ENCODE measurements around the gene CTDSPL.

CTDSPL gene

DNA sequence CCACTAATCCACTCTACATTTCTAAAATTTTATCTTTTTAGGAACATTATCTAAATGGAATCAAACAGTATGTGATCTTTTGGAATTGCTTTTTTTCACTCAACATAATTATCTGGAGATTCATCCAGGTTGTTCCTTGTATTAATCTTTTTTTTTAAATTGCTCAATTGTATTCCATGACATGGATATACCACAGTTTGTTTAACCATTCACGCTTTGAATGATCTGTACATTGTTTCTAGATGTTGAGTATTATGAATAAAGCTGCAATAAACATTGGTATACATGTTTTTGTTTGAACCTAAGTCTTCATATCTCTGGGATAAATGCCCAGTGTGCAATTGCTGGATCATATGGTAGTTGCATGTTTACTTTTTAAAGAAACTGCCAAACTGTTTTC is 5.5 kb downstream of the CTDSPL start:
- H3K4me1 ChIP-seq (ENCODE audit: control insufficient read depth in 1 of 2, insufficient read depth in 2 of 2, low read length in 2 of 2) = peaks cover 0 to 17% of the 10 kb centered on the region in 2 donors
- no peaks in the 10 kb centered on the region for H3K27me3 ChIP-seq (ENCODE audit: low read depth, low read length)
- H3K4me3 ChIP-seq (ENCODE audit: low read depth in 1 of 2, low read length in 2 of 2) = no peak overlapping the region
- peaks cover 0 to 6% of the 10 kb centered on the region in 2 donors for H3K9me3 ChIP-seq (ENCODE audit: control insufficient read depth in 1 of 2, low read length in 2 of 2)
- no peak overlapping the region for H3K27ac ChIP-seq (ENCODE audit: low read length)
- H3K36me3 ChIP-seq (ENCODE audit: control insufficient read depth in 1 of 2, insufficient read depth in 2 of 2, low read length in 2 of 2) = no peaks in the 10 kb centered on the region

DNA sequence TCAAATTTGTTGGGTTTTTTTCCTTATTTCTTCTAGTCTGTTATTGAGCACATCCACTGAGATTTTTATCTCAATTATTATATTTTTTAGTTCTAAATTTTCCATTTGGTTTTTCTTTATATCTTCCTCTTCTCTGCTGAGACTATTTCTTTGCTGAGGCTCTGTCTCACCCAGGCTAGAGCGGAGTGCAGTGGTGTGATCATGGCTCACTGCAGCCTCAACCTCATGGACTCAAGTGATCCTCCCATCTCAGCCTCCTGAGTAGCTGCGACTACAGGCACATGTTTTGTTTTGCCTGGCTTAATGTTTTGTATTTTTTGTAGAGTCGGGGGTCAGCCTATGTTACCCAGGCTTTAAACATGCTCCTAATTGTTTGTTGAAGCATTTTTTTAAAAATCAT is 10.2 kb downstream of the CTDSPL start:
- Histone ChIP-seq H3K27me3 (ENCODE audit: low read depth, low read length) (no peaks in the 10 kb centered on the region), H3K36me3 (ENCODE audit: control insufficient read depth in 1 of 2, insufficient read depth in 2 of 2, low read length in 2 of 2) (no peaks in the 10 kb centered on the region), H3K4me1 (ENCODE audit: control insufficient read depth in 1 of 2, insufficient read depth in 2 of 2, low read length in 2 of 2) (no peaks in the 10 kb centered on the region), H3K4me3 (ENCODE audit: low read depth in 1 of 2, low read length in 2 of 2) (no peak overlapping the region), H3K9me3 (ENCODE audit: control insufficient read depth in 1 of 2, low read length in 2 of 2) (peaks cover 0 to 6% of the 10 kb centered on the region in 2 donors), H3K27ac (ENCODE audit: low read length) (no peak overlapping the region)

GRCh38 chr3:37872413-37873160 is 10.9 kb downstream of the CTDSPL start:
- no peaks in the 10 kb centered on the region for H3K36me3 ChIP-seq (ENCODE audit: control insufficient read depth in 1 of 2, insufficient read depth in 2 of 2, low read length in 2 of 2)
- no peak overlapping the region for H3K27ac ChIP-seq (ENCODE audit: low read length)
- peaks cover 0 to 6% of the 10 kb centered on the region in 2 donors for H3K9me3 ChIP-seq (ENCODE audit: control insufficient read depth in 1 of 2, low read length in 2 of 2)
- H3K4me1 ChIP-seq (ENCODE audit: control insufficient read depth in 1 of 2, insufficient read depth in 2 of 2, low read length in 2 of 2) = no peaks in the 10 kb centered on the region
- no peak overlapping the region for H3K4me3 ChIP-seq (ENCODE audit: low read depth in 1 of 2, low read length in 2 of 2)
- H3K27me3 ChIP-seq (ENCODE audit: low read depth, low read length) = no peaks in the 10 kb centered on the region

DNA sequence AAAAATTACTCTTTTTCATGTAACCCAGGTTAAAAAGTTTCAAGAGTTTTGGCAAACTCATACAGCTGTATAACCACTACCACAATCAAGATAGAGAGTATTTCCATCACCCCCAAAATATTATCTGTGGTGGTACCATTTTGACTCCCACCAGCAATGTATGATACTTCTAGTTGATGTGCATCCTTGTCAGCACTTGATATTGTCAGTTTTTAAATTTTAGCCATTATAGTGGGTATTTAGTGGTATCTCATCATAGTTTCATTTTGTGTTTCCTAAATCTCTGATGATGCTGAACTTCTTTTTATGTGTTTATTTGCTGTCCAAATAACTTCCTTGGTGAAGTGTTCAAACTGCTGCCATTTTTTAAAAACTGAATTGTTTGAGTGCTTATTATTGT is 14.6 kb downstream of the CTDSPL start:
- no peak overlapping the region for H3K27ac ChIP-seq (ENCODE audit: low read length)
- H3K27me3 ChIP-seq (ENCODE audit: low read depth, low read length) = no peaks in the 10 kb centered on the region
- no peak overlapping the region for H3K4me3 ChIP-seq (ENCODE audit: low read depth in 1 of 2, low read length in 2 of 2)
- H3K36me3 ChIP-seq (ENCODE audit: control insufficient read depth in 1 of 2, insufficient read depth in 2 of 2, low read length in 2 of 2) = no peaks in the 10 kb centered on the region
- peaks cover 0 to 3% of the 10 kb centered on the region in 2 donors for H3K4me1 ChIP-seq (ENCODE audit: control insufficient read depth in 1 of 2, insufficient read depth in 2 of 2, low read length in 2 of 2)
- H3K9me3 ChIP-seq (ENCODE audit: control insufficient read depth in 1 of 2, low read length in 2 of 2) = peaks cover 0 to 3% of the 10 kb centered on the region in 2 donors

- no peak overlapping the region for H3K27ac ChIP-seq (ENCODE audit: low read length)
- H3K4me1 ChIP-seq (ENCODE audit: control insufficient read depth in 1 of 2, insufficient read depth in 2 of 2, low read length in 2 of 2) = peaks cover 0 to 29% of the 10 kb centered on the region in 2 donors
- H3K36me3 ChIP-seq (ENCODE audit: control insufficient read depth in 1 of 2, insufficient read depth in 2 of 2, low read length in 2 of 2) = no peaks in the 10 kb centered on the region
- no peaks in the 10 kb centered on the region for H3K27me3 ChIP-seq (ENCODE audit: low read depth, low read length)
- H3K4me3 ChIP-seq (ENCODE audit: low read depth in 1 of 2, low read length in 2 of 2) = no peak overlapping the region
- H3K9me3 ChIP-seq (ENCODE audit: control insufficient read depth in 1 of 2, low read length in 2 of 2) = no peaks in the 10 kb centered on the region
These were observed 21.0 kb downstream of the CTDSPL start for GRCh38 chr3:37882711-37883110.

GRCh38 chr3:37885814-37886213 is 24.1 kb downstream of the CTDSPL start:
- H3K9me3 ChIP-seq (ENCODE audit: control insufficient read depth in 1 of 2, low read length in 2 of 2) = no peaks in the 10 kb centered on the region
- no peak overlapping the region for H3K27ac ChIP-seq (ENCODE audit: low read length)
- no peaks in the 10 kb centered on the region for H3K27me3 ChIP-seq (ENCODE audit: low read depth, low read length)
- peaks cover 6 to 34% of the 10 kb centered on the region in 2 donors for H3K4me1 ChIP-seq (ENCODE audit: control insufficient read depth in 1 of 2, insufficient read depth in 2 of 2, low read length in 2 of 2)
- no peak overlapping the region for H3K4me3 ChIP-seq (ENCODE audit: low read depth in 1 of 2, low read length in 2 of 2)
- no peaks in the 10 kb centered on the region for H3K36me3 ChIP-seq (ENCODE audit: control insufficient read depth in 1 of 2, insufficient read depth in 2 of 2, low read length in 2 of 2)

DNA sequence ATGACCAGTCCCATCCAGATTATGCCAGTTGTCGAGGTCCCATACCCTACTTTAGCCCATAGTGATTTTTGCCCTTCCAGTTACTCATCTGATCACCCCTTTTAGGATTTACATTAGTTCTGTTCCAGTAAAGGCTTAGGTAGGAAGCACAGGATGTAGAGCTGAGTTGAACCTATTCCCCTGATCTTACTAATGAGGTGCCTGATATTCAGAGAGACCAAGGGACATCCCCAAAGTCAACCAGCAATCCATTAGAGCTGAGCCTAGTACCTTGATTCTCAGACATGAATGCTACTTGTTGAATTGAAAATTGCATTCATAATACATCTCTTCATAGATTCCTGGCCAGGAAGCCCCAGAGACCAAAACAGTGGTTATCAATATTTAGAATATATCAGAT is 24.7 kb downstream of the CTDSPL start:
- Histone ChIP-seq H3K4me3 (ENCODE audit: low read depth in 1 of 2, low read length in 2 of 2) (no peak overlapping the region), H3K27me3 (ENCODE audit: low read depth, low read length) (no peaks in the 10 kb centered on the region), H3K9me3 (ENCODE audit: control insufficient read depth in 1 of 2, low read length in 2 of 2) (no peaks in the 10 kb centered on the region), H3K4me1 (ENCODE audit: control insufficient read depth in 1 of 2, insufficient read depth in 2 of 2, low read length in 2 of 2) (peaks cover 6 to 34% of the 10 kb centered on the region in 2 donors), H3K27ac (ENCODE audit: low read length) (no peak overlapping the region), H3K36me3 (ENCODE audit: control insufficient read depth in 1 of 2, insufficient read depth in 2 of 2, low read length in 2 of 2) (no peaks in the 10 kb centered on the region)

- Histone ChIP-seq H3K36me3 (ENCODE audit: control insufficient read depth in 1 of 2, insufficient read depth in 2 of 2, low read length in 2 of 2) (no peaks in the 10 kb centered on the region), H3K4me1 (ENCODE audit: control insufficient read depth in 1 of 2, insufficient read depth in 2 of 2, low read length in 2 of 2) (peaks cover 6 to 34% of the 10 kb centered on the region in 2 donors), H3K9me3 (ENCODE audit: control insufficient read depth in 1 of 2, low read length in 2 of 2) (no peaks in the 10 kb centered on the region), H3K4me3 (ENCODE audit: low read depth in 1 of 2, low read length in 2 of 2) (no peak overlapping the region), H3K27ac (ENCODE audit: low read length) (no peak overlapping the region), H3K27me3 (ENCODE audit: low read depth, low read length) (no peaks in the 10 kb centered on the region)
These were observed 25.4 kb downstream of the CTDSPL start for GRCh38 chr3:37887062-37887461.

- Histone ChIP-seq H3K27ac (ENCODE audit: low read length) (no peak overlapping the region), H3K36me3 (ENCODE audit: control insufficient read depth in 1 of 2, insufficient read depth in 2 of 2, low read length in 2 of 2) (no peaks in the 10 kb centered on the region), H3K4me1 (ENCODE audit: control insufficient read depth in 1 of 2, insufficient read depth in 2 of 2, low read length in 2 of 2) (peaks cover 8 to 34% of the 10 kb centered on the region in 2 donors), H3K27me3 (ENCODE audit: low read depth, low read length) (no peaks in the 10 kb centered on the region), H3K9me3 (ENCODE audit: control insufficient read depth in 1 of 2, low read length in 2 of 2) (no peaks in the 10 kb centered on the region), H3K4me3 (ENCODE audit: low read depth in 1 of 2, low read length in 2 of 2) (no peak overlapping the region)
These were observed 26.1 kb downstream of the CTDSPL start for GRCh38 chr3:37887824-37888223.

DNA sequence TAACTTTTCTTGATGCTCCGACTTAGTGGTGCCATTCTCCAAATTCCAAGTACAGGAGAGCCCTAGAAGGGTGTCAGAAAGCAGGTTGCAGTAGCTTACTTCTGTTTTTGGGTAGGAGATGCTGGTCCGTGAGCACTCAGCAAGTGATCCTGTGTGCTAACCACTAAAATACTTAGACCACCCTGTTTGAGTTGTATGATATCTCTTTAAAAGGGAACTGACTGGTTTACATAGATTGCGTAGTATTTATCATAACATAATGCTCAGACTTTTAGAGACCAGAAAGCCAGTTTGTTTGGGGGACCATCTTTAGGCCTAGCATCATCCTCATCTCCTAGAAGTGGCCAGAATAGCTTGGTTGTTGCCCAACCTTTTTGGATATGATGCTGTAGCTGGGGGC is 26.7 kb downstream of the CTDSPL start:
- H3K27ac ChIP-seq (ENCODE audit: low read length) = no peak overlapping the region
- H3K9me3 ChIP-seq (ENCODE audit: control insufficient read depth in 1 of 2, low read length in 2 of 2) = no peaks in the 10 kb centered on the region
- no peaks in the 10 kb centered on the region for H3K36me3 ChIP-seq (ENCODE audit: control insufficient read depth in 1 of 2, insufficient read depth in 2 of 2, low read length in 2 of 2)
- H3K4me3 ChIP-seq (ENCODE audit: low read depth in 1 of 2, low read length in 2 of 2) = no peak overlapping the region
- peaks cover 14 to 34% of the 10 kb centered on the region in 2 donors for H3K4me1 ChIP-seq (ENCODE audit: control insufficient read depth in 1 of 2, insufficient read depth in 2 of 2, low read length in 2 of 2)
- H3K27me3 ChIP-seq (ENCODE audit: low read depth, low read length) = no peaks in the 10 kb centered on the region

GRCh38 chr3:37890522-37890921 is 28.8 kb downstream of the CTDSPL start:
- Histone ChIP-seq H3K4me3 (ENCODE audit: low read depth in 1 of 2, low read length in 2 of 2) (no peak overlapping the region), H3K9me3 (ENCODE audit: control insufficient read depth in 1 of 2, low read length in 2 of 2) (no peaks in the 10 kb centered on the region), H3K4me1 (ENCODE audit: control insufficient read depth in 1 of 2, insufficient read depth in 2 of 2, low read length in 2 of 2) (peaks cover 15 to 32% of the 10 kb centered on the region in 2 donors), H3K36me3 (ENCODE audit: control insufficient read depth in 1 of 2, insufficient read depth in 2 of 2, low read length in 2 of 2) (no peaks in the 10 kb centered on the region), H3K27me3 (ENCODE audit: low read depth, low read length) (no peaks in the 10 kb centered on the region), H3K27ac (ENCODE audit: low read length) (no peak overlapping the region)

- no peaks in the 10 kb centered on the region for H3K27me3 ChIP-seq (ENCODE audit: low read depth, low read length)
- H3K9me3 ChIP-seq (ENCODE audit: control insufficient read depth in 1 of 2, low read length in 2 of 2) = no peaks in the 10 kb centered on the region
- H3K4me3 ChIP-seq (ENCODE audit: low read depth in 1 of 2, low read length in 2 of 2) = no peak overlapping the region
- no peak overlapping the region for H3K27ac ChIP-seq (ENCODE audit: low read length)
- H3K4me1 ChIP-seq (ENCODE audit: control insufficient read depth in 1 of 2, insufficient read depth in 2 of 2, low read length in 2 of 2) = peaks cover 15 to 36% of the 10 kb centered on the region in 2 donors
- H3K36me3 ChIP-seq (ENCODE audit: control insufficient read depth in 1 of 2, insufficient read depth in 2 of 2, low read length in 2 of 2) = no peaks in the 10 kb centered on the region
These were observed 29.5 kb downstream of the CTDSPL start for GRCh38 chr3:37891227-37891626.
